NCI-H187 (cell line): Measurements from ENCODE around the gene RANBP2.
A peak's percentile ranks its signal among the peaks of the same experiment; 100 is the strongest.

Experiments used
- DNase-seq, 2 experiments: peaks; one replicate each; lab custom pipeline; 2025; lab: John Stamatoyannopoulos, UW

Gene RANBP2

GRCh38 chr2:108778857-108779256, 59.6 kb downstream of the RANBP2 start:
- no peak for DNase-seq

- DNase-seq = no peak
Measured at GRCh38 chr2:108786008-108786353, 66.7 kb downstream of the RANBP2 start.

GRCh38 chr2:108786354-108787215, 67.3 kb downstream of the RANBP2 start, which contains the start of gene CCDC138:
TSS of gene CCDC138 (plus strand) at chr2:108786771. CDS start at chr2:108786823, 52 bp downstream.
- DNase-seq = peak; percentile 16 to 64

GRCh38 chr2:108787216-108787541, 67.9 kb downstream of the RANBP2 start:
- DNase-seq = no peak

- no peak for DNase-seq
Measured at GRCh38 chr2:108803045-108803736, 83.9 kb downstream of the RANBP2 start.

GRCh38 chr2:108805032-108805431, 85.8 kb downstream of the RANBP2 start:
- DNase-seq = no peak

GRCh38 chr2:108805782-108806181, 86.5 kb downstream of the RANBP2 start:
- no peak for DNase-seq

GRCh38 chr2:108806371-108807113, 87.3 kb downstream of the RANBP2 start:
- DNase-seq = no peak

- no peak for DNase-seq
Measured at GRCh38 chr2:108809936-108810335, 90.7 kb downstream of the RANBP2 start.

- DNase-seq = no peak
Measured at GRCh38 chr2:108810993-108811957, 92.0 kb downstream of the RANBP2 start.

GRCh38 chr2:108813732-108814131, 94.5 kb downstream of the RANBP2 start:
- DNase-seq = no peak

GRCh38 chr2:108820482-108820881, 101.2 kb downstream of the RANBP2 start:
- DNase-seq = no peak

- DNase-seq = no peak
Measured at GRCh38 chr2:108823286-108823685, 104.0 kb downstream of the RANBP2 start.

GRCh38 chr2:108824316-108825070, 105.2 kb downstream of the RANBP2 start:
- DNase-seq = no peak

GRCh38 chr2:108825254-108825653, 106.0 kb downstream of the RANBP2 start:
- no peak for DNase-seq

- no peak for DNase-seq
Measured at GRCh38 chr2:108825736-108826135, 106.5 kb downstream of the RANBP2 start.

- DNase-seq = no peak
Measured at GRCh38 chr2:108829578-108830310, 110.5 kb downstream of the RANBP2 start.

GRCh38 chr2:108833219-108833618, 113.9 kb downstream of the RANBP2 start:
- DNase-seq = no peak

GRCh38 chr2:108834620-108835019, 115.3 kb downstream of the RANBP2 start:
- no peak for DNase-seq

GRCh38 chr2:108835040-108835439, 115.8 kb downstream of the RANBP2 start:
- no peak for DNase-seq
